Liver (tissue), 3 donors: ENCODE results near the gene ENDOG.

Experiments
- CTCF ChIP-seq: fragments of 150-350 bp; IDR thresholded peaks from 2 replicates; pipeline ENCODE4 v1.5.1; 2017; ENCODE audit warnings: improper control_type of control experiment, low read depth, low read length; ENCODE audit not compliant: missing input control
- GABPA ChIP-seq, 2 donors: IDR thresholded peaks in 1 of 2; conservative IDR thresholded peaks in 1 of 2; 2 replicates each; pipeline ENCODE4 v1.6.1; 2016; ENCODE audit warnings: antibody characterized with exemption in 2 of 2, mild to moderate bottlenecking in 1 of 2, moderate library complexity in 1 of 2
- TAF1 ChIP-seq: conservative IDR thresholded peaks from 2 replicates; pipeline ENCODE4 v1.6.1; 2016; ENCODE audit warnings: antibody characterized with exemption, mild to moderate bottlenecking
- donor health status: healthy.
- donor health status: healthy.

GRCh38 chr9:128809036-128809599, 9.2 kb upstream of the ENDOG start:
- TF ChIP-seq CTCF (no peak), TAF1 (no peak), GABPA (IDR thresholded peaks at IDR 0.05 in 1 of 2, conservative IDR thresholded peaks at IDR 0.05 in 1 of 2) (no peak)
